Measurements from ENCODE around the gene RNF215.

RNF215 gene

DNA sequence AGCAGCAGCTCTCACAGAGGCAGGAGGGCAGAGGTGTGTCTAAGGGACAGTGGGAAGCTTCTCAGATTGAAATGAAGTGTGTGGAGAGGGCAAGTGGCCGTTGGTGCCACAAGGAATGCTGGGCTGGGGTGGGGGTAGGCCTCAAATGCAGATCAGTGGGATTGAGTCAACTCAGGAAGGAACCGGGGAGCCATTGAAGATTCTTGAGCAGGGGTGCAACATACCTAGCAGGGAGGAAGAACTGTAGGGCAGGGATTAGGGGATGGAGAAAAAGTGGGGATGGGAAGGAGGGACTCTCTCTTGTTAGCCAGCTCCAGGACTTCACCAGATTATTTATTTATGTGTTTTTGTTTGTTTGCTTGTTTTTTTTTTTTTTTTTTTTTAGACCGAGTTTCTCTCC lies 6.7 kb upstream of the RNF215 start:
- no peak for DNase-seq

DNA sequence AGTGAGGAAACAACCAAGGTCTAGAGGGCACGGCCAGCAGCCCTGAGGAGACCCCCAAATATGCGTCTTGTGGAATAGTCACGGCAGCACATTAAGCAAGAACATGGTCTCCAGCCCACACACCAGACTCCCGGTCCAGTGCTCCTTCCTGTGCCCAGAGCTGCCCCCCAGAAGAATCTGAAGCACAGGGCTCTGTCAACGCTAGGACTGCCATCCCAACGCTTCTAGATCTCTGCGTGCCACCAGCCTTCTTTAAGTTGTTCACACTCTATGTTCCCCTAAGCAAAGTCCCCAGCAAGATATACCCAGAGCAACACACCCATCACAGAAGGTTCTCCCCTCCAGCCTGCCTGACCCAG lies 6.1 kb upstream of the RNF215 start:
- DNase-seq = no peak

DNA sequence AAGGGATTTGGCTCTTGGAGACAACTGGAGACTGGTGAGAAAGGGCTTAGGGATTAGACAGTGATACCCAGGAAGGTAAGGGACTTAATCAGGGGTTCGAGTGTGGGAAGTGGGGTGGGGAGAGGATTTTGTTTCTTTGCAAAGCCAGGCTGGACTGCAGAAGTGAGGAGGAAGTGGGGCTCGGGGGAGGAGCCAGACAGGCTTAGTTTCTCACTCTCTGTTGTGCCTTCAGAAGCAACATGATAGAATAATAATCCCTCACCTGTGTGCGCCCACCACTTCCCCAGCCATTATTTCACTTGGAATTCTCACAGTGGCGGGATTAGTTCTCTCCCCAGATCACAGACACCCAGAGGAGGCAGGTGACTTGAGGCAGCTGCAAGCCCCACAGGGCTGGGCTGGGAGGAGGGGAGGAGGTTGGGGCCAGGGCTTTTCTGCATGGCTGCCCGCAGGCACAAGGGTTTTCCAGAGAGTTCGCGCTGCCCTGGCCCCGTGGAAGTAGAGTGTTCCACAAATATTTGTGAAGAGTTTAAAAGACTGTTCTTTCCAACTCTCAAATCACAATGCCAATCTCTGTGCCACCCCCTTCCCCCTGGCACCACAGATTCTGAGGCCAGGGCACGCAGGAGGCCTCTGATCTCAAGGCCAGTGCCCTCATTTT lies 5.6 kb upstream of the RNF215 start:
- no peak for DNase-seq

DNA sequence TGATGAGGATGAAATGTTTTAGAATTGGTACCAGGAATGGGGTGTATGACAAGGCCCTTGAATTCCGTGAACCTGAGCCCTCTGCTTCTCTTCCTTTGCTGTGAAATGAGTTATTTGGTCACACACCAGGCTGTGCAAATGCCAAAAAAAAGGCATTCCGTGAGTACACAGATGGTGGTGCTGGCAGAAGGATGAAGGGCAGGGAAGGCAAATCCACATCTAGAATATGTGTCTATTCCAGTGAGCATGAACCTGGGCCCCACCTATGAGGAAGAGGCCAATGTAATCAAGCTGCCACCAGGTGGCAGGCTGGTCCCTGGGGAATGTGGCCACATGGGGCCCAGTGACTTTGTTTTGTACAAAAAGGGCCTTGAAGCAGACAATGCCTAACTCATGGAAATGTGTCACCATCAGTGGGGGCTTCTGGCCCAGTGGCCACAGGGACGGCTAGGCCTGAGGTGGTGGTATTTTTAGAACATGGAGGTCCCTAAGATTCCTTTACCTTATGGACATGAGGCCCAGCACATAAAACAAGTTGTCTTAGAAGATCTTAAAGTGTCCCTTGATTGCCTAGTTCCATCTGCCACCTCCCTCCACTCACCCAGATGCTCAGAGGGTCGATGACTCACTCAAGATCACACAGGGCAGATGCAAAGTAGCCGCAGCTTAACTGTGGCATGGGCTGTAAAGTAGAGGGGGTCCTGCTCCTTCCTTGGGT lies 3.9 kb upstream of the RNF215 start:
- DNase-seq = peak; percentile 86

DNA sequence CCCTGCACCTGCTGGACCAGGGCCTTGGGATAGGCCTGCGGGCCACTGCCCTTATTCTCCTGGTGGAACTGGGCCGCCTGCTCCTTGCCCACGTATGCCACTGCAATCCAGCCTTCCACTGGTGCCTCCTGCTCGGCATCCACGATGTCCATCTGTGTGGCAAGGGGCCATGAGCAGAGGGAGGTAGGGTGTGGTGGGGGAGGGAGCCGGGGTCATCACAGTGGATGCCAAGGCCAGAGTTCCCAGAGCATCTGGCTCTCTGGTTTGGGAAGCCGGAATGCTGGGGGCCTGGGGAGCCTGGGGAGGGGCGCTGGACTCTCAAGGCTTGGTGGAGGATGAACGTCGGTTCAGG lies 627 bp downstream of the RNF215 start:
- DNase-seq = no peak

DNA sequence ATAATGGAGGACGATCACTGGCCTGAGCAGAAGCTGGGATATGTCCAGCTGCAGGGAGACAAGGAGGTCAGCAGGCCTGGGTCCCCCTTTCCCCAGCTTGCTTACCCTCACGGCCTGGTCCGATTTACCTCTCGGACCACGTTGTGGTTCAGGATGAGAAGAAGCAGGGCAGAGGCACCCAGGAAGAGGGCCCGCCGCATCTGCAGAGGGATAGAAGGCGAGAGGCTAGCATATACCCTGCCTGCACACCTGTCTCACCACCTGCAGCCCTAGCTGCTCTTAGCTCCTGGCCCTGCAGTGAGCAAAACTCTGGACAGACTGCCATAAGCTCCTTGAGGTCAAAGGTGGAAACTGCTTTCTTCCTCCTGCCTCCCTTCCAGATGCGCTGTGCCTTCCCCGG lies 1.3 kb downstream of the RNF215 start:
- no peak for DNase-seq

DNA sequence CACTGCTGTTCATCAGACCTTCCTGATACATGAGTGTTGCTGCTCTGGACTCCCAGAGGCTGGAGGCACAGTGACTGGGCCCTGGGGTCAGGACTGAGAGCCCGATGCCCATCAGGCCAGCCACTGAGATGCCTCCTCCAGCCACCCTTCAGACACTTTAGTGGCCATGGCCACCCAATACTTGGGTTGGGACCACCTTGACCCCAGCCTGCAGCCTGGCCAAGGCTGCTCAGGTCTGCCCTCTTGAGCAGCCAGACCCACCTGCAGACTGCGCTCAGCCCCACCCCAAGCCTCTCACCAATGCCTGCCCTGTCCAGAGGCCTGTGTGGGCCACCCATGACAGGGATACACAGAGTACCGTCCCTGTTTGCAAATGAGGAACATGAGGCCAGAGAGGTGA lies 4.2 kb downstream of the RNF215 start:
- DNase-seq = no peak

DNA sequence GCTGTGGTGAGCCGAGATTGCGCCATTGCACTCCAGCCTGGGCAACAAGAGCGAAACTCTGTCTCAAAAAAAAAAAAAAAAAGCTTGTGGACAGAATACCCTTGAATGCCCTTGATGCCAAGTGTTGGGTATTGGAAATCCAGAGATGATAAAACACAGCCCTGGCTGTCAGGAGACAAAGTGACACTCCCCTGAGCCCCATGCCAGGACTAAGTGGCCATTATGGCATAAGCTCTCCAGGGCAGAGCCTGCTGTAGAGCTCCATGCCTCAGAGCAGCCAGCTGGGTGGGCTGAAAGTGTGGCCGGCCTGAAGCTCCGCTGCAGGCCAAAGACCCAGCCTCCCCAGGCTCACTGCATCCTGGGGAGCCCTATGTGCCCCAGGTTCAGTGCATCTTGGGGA lies 4.9 kb downstream of the RNF215 start:
- no peak for DNase-seq

DNA sequence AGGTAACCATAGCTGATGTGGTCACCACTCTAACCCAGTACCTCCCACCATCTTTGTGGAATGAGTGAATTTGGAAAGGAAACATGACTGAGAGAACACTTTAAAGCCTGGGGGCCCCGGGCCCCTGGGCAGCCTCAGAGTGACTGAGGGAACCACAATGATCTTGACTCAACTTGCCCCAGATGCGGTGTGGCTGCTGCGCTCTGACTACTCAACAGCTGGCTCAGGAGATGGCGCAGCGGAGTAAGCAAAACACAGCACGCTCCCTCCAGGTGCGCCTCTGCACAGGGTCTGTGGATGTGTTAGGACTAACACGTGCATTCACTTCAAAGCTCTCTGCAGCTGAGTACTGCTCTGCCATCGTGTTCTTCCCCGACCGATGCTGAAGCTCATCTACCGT lies 5.9 kb downstream of the RNF215 start:
- DNase-seq = peak; percentile 54 to 63

DNA sequence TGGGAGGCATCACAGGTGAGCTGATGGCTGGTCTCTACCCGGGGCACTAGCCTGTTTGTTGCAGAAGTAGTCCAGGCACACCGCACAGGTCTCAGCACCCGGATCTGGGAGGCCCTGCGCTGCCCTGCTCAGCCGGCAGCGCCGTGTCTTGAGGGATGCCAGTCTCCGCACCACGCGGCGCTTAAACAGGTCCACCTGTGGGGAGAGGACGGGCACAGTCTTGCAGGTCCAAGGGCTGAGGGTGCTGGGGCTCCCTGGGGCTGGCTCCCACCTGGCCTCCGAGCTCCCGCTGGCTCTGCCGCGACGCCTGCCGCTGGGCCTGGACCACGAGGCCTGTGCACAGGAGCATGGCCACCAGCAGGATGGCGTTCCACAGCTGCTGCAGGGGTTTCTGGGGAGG lies 7.2 kb downstream of the RNF215 start:
- DNase-seq = no peak

DNA sequence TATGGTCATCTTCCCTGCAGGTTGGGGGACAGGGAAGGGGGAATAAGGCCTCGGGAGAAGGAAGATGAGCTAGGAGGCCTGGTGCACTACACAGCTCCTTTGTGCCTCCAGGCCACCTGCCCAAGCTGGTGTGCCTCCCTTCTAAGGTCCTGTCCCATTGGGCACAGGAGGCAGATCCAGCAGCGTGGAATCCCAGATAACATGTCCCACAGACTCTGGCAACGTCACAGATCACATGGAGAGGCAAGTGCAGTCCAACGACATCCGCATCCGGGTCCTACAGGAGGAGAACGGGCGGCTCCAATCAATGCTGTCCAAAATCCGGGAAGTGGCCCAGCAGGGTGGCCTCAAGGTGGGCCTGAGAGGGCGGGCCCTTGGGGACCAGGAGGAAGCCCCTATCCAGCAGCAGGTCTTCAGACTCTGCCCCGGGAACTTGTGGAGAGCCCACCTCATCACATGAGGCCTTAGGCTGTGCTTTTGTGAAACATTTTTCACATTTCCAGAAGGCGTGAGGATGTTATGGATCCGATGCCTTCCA lies 11.8 kb downstream of the RNF215 start:
- DNase-seq = no peak

DNA sequence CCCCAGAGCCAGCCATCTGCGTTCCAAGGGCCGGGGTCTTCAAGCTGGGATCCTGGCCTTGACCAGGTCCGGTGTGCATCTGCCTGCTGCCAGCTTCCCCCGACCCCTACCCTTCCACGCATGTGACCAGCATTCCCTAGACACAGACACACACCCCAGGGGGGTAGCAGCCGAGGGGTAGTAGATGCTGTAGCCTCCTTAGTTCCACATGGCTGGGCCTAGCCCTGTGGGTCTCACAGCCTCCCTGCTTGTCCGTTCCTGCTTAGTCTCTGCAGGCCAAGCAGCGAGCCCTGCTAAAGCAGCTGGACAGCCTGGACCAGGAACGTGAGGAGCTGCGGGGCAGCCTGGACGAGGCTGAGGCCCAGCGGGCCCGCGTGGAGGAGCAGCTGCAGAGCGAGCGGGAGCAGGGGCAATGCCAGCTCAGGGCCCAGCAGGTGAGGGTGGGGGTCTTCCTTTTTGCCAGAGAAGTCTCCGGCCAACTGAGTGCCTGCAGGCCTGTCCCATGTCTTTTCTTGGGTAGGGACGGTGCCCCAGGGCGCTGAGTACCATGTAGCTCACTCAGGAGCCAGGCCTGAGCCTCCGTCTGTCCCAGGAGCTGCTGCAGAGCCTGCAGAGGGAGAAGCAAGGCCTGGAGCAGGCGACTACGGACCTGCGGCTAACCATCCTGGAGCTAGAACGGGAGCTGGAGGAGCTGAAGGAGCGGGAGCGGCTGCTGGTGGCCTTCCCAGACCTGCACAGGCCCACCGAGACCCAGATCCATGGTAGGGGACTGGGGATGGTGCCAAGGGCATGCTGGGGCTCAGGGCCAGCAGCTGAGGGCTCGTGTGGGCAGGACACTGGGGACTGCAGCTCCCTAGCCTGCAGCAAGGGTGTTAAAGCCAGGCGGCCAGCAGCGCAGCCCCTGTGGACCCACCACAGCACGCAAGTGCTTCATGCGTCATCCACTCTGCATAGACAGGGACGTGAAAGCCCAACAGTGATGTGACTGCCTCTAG lies 13.6 kb downstream of the RNF215 start:
- DNase-seq = no peak

DNA sequence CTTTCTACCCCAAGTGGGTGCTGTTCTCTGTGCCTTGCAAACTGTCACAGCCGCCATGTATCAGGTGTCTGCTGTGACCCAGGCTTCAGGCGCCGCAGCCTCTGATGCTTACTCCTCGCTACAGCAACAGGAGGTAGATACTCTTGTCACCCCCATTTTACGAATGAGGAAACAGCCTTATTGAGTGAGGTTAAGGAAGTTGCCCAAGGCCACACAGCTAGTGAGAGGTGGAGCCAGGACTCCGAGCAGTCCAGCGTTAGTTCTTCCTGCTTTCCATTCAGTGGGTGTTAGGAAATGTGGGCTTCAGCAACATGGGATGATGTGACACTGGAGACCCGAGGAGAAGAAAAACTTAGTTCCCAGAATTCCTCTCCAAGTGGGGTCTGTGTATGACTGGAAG lies 14.3 kb downstream of the RNF215 start:
- no peak for DNase-seq

DNA sequence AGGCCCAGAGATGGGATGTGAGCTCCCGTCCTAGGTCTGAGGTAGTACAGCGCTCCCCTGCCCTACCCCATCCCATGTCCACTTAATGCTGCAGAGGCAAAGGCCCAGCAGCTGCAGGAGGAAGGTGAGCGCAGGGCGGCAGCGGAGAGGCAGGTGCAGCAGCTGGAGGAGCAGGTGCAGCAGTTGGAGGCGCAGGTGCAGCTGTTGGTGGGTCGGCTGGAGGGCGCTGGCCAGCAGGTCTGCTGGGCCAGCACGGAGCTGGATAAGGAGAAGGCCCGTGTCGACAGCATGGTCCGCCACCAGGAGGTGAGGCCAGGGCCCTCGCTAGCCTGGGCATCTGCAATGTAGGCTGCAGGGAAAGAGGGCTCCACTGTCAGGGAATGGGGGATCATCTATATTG lies 15.2 kb downstream of the RNF215 start:
- DNase-seq = no peak

DNA sequence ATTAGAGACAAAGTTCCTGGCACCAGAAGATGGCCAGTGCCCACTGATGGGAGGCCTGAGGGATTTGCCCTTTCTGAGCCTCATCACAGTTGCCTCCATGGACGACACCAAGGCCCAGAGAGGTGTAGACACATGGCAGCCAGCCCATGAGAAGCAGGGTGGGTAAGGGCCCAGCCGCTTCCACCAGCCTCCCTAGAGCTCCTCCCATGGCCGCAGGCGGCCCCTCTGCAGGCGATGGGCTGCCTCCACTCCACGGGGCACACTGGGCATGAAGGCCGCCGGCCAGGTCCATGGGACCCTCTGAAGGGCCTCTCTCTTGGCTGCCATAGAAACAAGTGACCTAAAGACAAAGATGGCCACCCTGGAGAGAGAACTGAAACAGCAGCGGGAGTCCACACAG lies 15.9 kb downstream of the RNF215 start:
- DNase-seq = no peak

DNA sequence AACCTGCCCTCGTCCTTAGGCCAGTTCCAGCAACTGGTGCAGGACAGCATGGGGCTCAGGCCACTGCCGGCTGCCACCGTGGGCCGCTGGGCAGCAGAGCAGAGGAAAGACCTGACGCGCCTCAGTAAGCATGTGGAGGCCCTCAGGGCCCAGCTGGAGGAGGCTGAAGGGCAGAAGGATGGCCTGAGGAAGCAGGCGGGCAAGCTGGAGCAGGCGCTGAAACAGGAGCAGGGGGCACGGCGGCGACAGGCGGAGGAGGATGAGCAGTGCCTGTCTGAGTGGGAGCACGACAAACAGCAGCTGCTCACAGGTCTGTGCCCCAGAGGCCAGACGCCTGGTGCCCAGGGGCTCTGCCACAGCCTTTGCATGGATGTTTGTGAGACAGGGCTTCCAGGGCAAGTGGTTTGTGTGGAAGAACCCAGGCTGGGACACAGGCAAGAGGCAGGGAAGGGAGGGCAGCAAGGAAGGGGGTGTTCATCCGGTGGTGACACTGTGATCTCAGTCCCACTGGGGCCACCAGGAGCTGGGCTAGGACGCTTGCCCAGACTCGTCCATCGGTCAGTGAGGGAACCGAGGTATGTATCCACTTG lies 16.5 kb downstream of the RNF215 start:
- DNase-seq = no peak

DNA sequence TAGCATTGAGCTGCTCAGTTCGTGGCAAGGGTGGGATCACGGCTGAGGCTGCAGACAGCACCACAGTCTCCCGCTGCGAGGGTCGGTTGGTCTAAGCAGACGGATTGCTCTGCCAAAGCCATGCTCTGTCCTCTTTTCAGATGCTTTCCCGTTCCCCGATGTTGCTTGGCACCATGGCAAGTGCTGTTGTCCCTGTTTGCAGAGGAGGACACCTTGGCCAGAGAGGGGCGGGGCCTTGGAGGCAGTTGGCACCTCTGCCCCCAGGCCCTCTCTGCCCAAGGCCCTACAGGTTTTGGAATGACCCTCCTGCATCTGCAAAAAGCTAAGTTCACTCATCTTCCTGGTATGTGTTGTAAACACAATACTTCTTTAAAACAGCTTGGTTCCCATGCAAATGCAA lies 18.8 kb downstream of the RNF215 start:
- DNase-seq = no peak

DNA sequence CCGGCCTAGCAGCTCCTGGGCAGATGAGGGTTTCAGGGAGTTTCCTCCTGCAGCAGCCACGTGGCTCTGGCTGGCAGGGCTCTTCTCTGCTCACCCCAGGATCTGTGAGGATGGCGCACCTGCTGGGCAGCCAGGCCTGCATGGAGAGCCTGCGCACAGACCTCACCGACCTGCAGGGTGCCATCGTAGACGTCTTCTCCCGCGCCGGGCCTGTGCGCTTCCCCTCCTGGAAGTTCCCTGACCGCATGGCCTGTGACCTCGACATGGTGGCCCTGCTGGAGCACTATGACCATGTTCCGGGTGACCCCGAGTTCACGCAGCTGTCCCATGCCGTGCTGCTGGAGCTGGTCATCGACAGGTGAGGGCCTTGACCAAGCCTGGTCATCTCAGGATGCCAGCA lies 21.3 kb downstream of the RNF215 start:
- DNase-seq = no peak

DNA sequence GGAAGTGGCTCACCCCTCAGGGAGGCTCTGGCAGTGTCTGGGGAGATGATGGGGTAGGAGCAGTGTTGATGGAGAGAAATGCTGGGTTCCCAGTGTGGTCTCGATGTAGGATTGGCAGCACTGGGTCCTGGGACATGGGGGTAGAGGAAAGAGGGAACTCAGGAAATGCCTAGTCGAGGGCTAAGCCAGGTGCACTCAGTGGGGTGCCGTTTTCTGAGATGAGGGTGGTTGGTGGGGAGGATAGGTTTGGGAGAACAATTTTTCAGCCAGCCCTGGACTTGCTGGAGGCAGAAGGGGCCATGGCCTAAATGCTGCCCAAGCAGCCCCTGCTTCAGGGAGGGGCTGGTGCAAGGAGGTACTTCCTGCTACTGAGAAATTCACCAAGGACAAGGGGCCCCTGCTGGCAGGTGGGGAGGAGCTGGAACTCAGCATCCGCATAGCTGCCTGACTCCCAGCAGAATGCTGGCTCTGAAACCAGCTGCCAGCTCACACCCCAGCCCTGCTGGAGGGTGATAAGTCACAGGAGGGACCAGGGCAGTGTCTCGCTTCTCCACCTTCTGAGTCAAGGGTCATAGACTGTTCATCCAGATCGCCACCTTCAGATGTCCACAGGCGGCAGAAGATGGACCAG lies 24.4 kb downstream of the RNF215 start:
- DNase-seq = no peak

DNA sequence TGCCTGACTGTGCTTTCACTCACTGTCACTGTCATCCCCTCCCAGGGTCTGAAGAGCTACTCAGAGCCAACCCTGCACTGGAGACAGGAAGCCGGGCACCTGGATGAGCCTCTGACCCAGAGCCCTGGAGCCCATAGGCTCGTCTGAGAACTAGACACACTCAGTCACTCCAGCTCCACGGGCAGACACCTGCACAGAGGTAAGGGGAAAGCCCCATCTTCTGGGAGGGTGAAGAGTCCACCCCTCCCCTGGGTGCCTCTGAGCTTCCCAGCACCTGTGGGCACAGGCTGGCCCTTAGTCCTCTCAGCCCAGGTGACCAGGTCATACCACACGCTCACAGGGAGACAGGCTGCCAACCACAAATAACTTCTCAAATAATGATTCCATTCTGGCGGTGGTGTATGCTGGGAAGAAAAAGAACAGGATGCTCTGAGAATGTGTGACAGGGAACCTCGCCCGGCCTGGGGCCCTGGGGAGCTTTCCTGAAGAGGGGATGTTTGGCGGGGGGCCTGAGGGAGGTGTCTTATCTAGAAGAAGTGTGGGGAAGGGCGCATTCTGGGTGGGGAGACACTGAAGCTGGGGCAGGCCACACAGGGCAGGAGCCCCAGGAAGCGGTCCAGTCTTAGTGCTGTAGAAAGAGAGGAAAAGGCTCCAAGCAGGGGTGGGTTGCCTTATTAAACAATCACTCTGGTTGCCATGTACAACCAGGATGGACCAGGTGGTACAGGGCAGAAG lies 25.1 kb downstream of the RNF215 start:
- no peak for DNase-seq

DNA sequence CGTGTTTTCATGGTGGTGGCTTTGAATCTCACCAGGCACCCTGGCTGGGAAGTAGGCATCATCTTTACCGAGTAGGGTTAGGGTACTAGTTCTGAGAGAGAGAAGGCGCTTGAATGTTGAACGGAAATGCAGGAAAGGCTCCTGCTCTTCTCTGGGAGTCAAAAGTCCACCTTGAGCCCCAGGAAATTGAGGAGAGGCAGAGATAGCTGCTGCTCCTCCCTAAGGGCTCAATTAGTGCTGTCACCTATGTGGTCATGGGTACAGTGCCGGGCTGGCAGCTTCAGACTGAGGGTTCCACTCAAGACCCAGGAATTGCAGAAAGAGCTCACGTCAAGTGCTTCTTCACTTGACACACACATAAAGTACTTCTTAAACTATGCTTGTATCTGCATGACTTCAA lies 28.7 kb downstream of the RNF215 start:
- no peak for DNase-seq

DNA sequence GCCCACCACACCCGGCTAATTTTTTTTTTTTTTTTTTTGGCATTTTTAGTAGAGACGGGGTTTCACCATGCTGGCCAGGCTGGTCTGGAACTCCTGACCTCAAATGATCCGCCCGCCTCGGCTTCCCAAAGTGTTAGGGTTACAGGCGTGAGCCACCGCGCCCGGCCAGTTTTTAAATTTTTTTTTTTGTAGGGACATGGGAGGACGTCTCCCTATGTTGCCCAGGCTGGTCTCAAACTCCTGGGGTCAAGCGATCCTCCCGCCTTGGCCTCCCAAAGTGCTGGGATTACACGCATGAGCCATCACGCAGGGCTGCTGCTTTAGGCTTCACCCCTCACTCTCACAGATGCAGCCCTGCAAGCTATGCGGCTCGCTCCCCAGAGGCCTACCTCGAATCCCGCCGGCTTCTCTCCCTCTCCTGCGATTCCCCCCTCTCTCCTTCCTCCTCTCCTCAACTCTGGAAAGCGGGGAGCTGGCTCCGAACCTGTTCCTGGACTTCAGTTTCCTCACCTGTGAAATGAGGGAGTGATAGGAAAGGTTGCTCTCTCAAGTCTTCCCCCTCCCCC lies 29.5 kb downstream of the RNF215 start:
- DNase-seq = no peak
